HCT116 (cell line): ENCODE measurements around the gene TOX3. TPM values are rescaled to one million over a fixed set of nuclear protein-coding genes. Genes with fewer than 3 reads are reported as not detected.

Experiments used
- ATAC-seq: fragments of 200-7000 bp; cut with Tn5 transposase; 2 replicates; pipeline ENCODE4 v1.9.1; 2020; ENCODE audit warnings: mild to moderate bottlenecking, moderate library complexity
- BruUV-seq: library from RNA; stranded (reverse); fragments of 400-500 nt; replicated peaks from 2 replicates; lab custom pipeline; 2021; lab: Mats Ljungman, UMichigan
- CTCF ChIA-PET: fragments of 300-600 bp; sonication (Branson Sonifier 250); formaldehyde crosslinking; loops from one replicate; lab custom pipeline; 2021; ENCODE audit warnings: antibody characterized with exemption; lab: Charles Lee
- POLR2A ChIA-PET: fragments of 300-600, 350-600 bp; sonication (Branson Sonifier 250); formaldehyde crosslinking; loops from one replicate; lab custom pipeline; 2021; ENCODE audit warnings: antibody characterized with exemption; lab: Charles Lee
- RAD21 ChIA-PET, 2 experiments: fragments of 300-600 bp; sonication (Branson Sonifier 250); formaldehyde crosslinking; loops; one replicate each; lab custom pipeline; 2023; ENCODE audit warnings: low total read pairs in 2 of 2; ENCODE audit not compliant: uncharacterized antibody in 2 of 2, unreplicated experiment in 2 of 2, low non-redundant PET in 1 of 2; lab: Charles Lee
- DNase-seq: peaks from one replicate; pipeline ENCODE4 v3.0.0-alpha.2; 2010; ENCODE audit warnings: low read depth, low spot score
- H2AFZ ChIP-seq: fragments of 200-600 bp; shearing (Covaris generic), sonication (generic); 2 replicates; pipeline ENCODE4 v1.6.1; 2017; ENCODE audit warnings: low read depth, mixed run types, mixed read lengths, antibody characterized with exemption, low read length; ENCODE audit not compliant: poor library complexity, severe bottlenecking
- H3K27ac ChIP-seq: 2 replicates; pipeline ENCODE4 v1.5.1; 2012; ENCODE audit warnings: low read depth, low read length
- H3K27me3 ChIP-seq: fragments of 200-600 bp; sonication (generic); 2 replicates; pipeline ENCODE4 v1.6.1; 2016; ENCODE audit warnings: mixed run types, low read length, mixed read lengths; ENCODE audit not compliant: insufficient read depth
- H3K36me3 ChIP-seq, 2 experiments: fragments of 200-500 bp in 1 of 2; fragments of 200-600 bp in 1 of 2; sonication (Bioruptor generic) in 1 of 2; sonication (generic) in 1 of 2; 2 replicates each; pipeline versions ENCODE4 v1.5.1 to v1.6.1; 2014 to 2016; ENCODE audit warnings: low read length in 2 of 2, inconsistent platforms in 1 of 2, mixed read lengths in 1 of 2, mixed run types in 1 of 2; ENCODE audit not compliant: insufficient read depth in 2 of 2, control insufficient read depth in 1 of 2
- H3K4me1 ChIP-seq, 2 experiments: fragments of 200-600 bp in 1 of 2; sonication (generic) in 1 of 2; 2 replicates each; pipeline versions ENCODE4 v1.5.1 to v1.6.1; 2012 to 2017; ENCODE audit warnings: low read length in 2 of 2, inconsistent platforms in 1 of 2, mild to moderate bottlenecking in 1 of 2, mixed read lengths in 1 of 2, mixed run types in 1 of 2, moderate library complexity in 1 of 2; ENCODE audit not compliant: insufficient read depth in 2 of 2, control insufficient read depth in 1 of 2
- H3K4me2 ChIP-seq: fragments of 200-600 bp; sonication (generic); 2 replicates; pipeline ENCODE4 v1.6.1; 2017; ENCODE audit warnings: mixed run types, low read length, mixed read lengths
- H3K4me3 ChIP-seq, 2 experiments: fragments of 200-600 bp in 1 of 2; sonication (generic) in 1 of 2; replicated peaks in 1 of 2; 2 replicates each; pipeline ENCODE4 v1.5.1; 2011 to 2016; ENCODE audit warnings: low read length in 2 of 2, control low read depth in 1 of 2, low read depth in 1 of 2, mild to moderate bottlenecking in 1 of 2, mixed read lengths in 1 of 2, mixed run types in 1 of 2
- H3K79me2 ChIP-seq: fragments of 200-600 bp; sonication (generic); 2 replicates; pipeline ENCODE4 v1.6.1; 2017; ENCODE audit warnings: mild to moderate bottlenecking, mixed run types, low read length, moderate library complexity, mixed read lengths; ENCODE audit not compliant: insufficient read depth
- H3K9ac ChIP-seq: fragments of 200-600 bp; sonication (generic); 2 replicates; pipeline ENCODE4 v1.6.1; 2016; ENCODE audit warnings: low read length, mixed read lengths
- H3K9me2 ChIP-seq: fragments of 200-600 bp; sonication (generic), shearing (Covaris generic); 2 replicates; pipeline ENCODE4 v1.6.1; 2017; ENCODE audit warnings: mixed run types, mild to moderate bottlenecking, moderate library complexity; ENCODE audit not compliant: insufficient read depth
- H3K9me3 ChIP-seq, 2 experiments: fragments of 200-500 bp in 1 of 2; fragments of 200-600 bp in 1 of 2; sonication (Bioruptor generic) in 1 of 2; sonication (generic) in 1 of 2; 2 replicates each; pipeline ENCODE4 v1.6.1; 2014 to 2017; ENCODE audit warnings: low read length in 2 of 2, mixed read lengths in 2 of 2, inconsistent platforms in 1 of 2, low read depth in 1 of 2, mild to moderate bottlenecking in 1 of 2, mixed run types in 1 of 2, moderate library complexity in 1 of 2; ENCODE audit not compliant: control insufficient read depth in 1 of 2, insufficient read depth in 1 of 2
- H4K20me1 ChIP-seq: fragments of 200-600 bp; sonication (generic), shearing (Covaris generic); 2 replicates; pipeline ENCODE4 v1.6.1; 2017; ENCODE audit warnings: mixed run types, mild to moderate bottlenecking, moderate library complexity; ENCODE audit not compliant: insufficient read depth
- CBX3 ChIP-seq: IDR thresholded peaks from 2 replicates; pipeline ENCODE4 v1.6.1; 2012; ENCODE audit warnings: low read depth
- CEBPB ChIP-seq: IDR thresholded peaks from 2 replicates; pipeline ENCODE4 v1.6.1; 2012; ENCODE audit warnings: low read depth
- EZH2 ChIP-seq: fragments of 200-600 bp; sonication (generic); IDR thresholded peaks from 2 replicates; pipeline ENCODE4 v1.6.1; 2017; ENCODE audit warnings: antibody characterized with exemption, mixed run types
- EZH2phosphoT487 ChIP-seq: fragments of 200-600 bp; IDR thresholded peaks from 2 replicates; pipeline ENCODE4 v1.6.1; 2018; ENCODE audit warnings: antibody characterized with exemption, borderline replicate concordance
- POLR2AphosphoS5 ChIP-seq: IDR thresholded peaks from 2 replicates; pipeline ENCODE4 v1.6.1; 2011; ENCODE audit warnings: mild to moderate bottlenecking, low read depth, low read length, moderate library complexity
- RAD21 ChIP-seq: IDR thresholded peaks from 2 replicates; pipeline ENCODE4 v1.6.1; 2012; ENCODE audit warnings: low read depth, mild to moderate bottlenecking
- SP1 ChIP-seq: IDR thresholded peaks from 2 replicates; pipeline ENCODE4 v1.6.1; 2012; ENCODE audit warnings: low read depth
- TCF7L2 ChIP-seq: IDR thresholded peaks from 2 replicates; pipeline ENCODE4 v1.7.0; 2011; ENCODE audit warnings: borderline replicate concordance, inconsistent platforms; ENCODE audit not compliant: insufficient read depth, insufficient read length; ENCODE audit errors: extremely low read depth
- ZFX ChIP-seq: fragments of 450-650 bp; IDR thresholded peaks from 2 replicates; pipeline ENCODE4 v1.6.1; 2017
- ZNF274 ChIP-seq: fragments of 200-500 bp; sonication (Bioruptor generic); IDR thresholded peaks from 2 replicates; pipeline ENCODE4 v1.6.1; 2014; ENCODE audit warnings: mild to moderate bottlenecking, low read depth, low read length, inconsistent platforms
- intact Hi-C: fragments of 100-400 bp; cut with micrococcal nuclease; formaldehyde crosslinking; loops from 2 replicates; pipeline ENCODE4 v1.10.0; 2022
- total RNA-seq: library from RNA; stranded (reverse); gene quantifications from one replicate; pipeline ENCODE4 v1.2.1, GENCODE V29; 2021; ENCODE audit not compliant: unreplicated experiment
- TF ChIP-seq, protein P1 (sequence below), 3 experiments: fragments of 200-600 bp in 1 of 3; sonication (generic) in 1 of 3; IDR thresholded peaks in 2 of 3; conservative IDR thresholded peaks in 1 of 3; 2 replicates each; pipeline ENCODE4 v1.5.1; 2012 to 2017; ENCODE audit warnings: low read depth in 2 of 3, low read length in 2 of 3, antibody characterized with exemption in 1 of 3, borderline replicate concordance in 1 of 3, control low read depth in 1 of 3, mild to moderate bottlenecking in 1 of 3, mixed read lengths in 1 of 3, mixed run types in 1 of 3, moderate library complexity in 1 of 3; ENCODE audit not compliant: insufficient read depth in 1 of 3
- TF ChIP-seq, protein P2 (sequence below): IDR thresholded peaks from 2 replicates; pipeline ENCODE4 v1.6.1; 2012

Gene TOX3
- total RNA-seq, 1 experiment from 2014 or later = not detected

DNA sequence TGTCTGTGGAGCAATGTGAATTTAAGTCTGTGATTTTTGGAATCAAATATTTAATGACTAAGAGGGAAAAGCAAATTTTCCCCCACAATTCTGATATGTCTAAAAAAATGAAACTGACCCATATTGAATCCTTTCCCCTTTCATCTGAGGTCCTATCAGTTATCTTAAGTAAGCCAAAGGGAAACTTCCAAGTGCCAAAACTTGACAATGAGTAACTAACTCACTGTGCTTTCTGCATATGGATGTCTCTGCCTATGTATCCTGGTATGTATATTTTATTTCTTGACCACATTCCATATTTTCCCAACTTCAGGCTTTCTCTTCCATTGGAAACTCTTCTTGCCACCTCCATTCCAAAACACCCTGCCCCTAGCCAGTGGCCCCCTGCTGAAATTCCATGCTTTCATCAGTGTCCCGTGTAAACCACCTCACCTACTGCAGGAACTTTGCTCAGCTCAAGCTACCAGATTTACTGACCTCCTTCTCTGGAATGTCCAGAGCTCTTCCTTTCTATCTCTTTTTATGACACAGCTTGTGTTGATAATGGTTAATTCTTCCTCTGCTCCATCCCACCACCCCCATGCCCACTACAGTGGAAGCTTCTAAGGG lies 59.0 kb downstream of the TOX3 start:
- intact Hi-C loops = no loop called here
- RAD21 ChIA-PET = no interaction called here
- Histone ChIP-seq H2AFZ (no peak overlapping the region), H3K4me1 (no peaks in the 10 kb centered on the region), H3K79me2 (no peaks in the 10 kb centered on the region), H3K27ac (no peak overlapping the region), H3K9me2 (no peaks in the 10 kb centered on the region), H3K9ac (no peak overlapping the region), H3K27me3 (no peaks in the 10 kb centered on the region), H4K20me1 (no peaks in the 10 kb centered on the region), H3K4me3 (no peak overlapping the region), H3K36me3 (no peaks in the 10 kb centered on the region), H3K4me2 (no peak overlapping the region), H3K9me3 (peaks cover 4 to 14% of the 10 kb centered on the region in 2 experiments; a peak in 1 of 4 replicates)
- POLR2A ChIA-PET = no interaction called here
- BruUV-seq = no TSS peak
- DNase-seq (no peak), ATAC-seq (no peak)
- CTCF ChIA-PET = no interaction called here
- TF ChIP-seq SP1 = no peak
- TF ChIP-seq CEBPB = no peak
- TF ChIP-seq ZFX = no peak

DNA sequence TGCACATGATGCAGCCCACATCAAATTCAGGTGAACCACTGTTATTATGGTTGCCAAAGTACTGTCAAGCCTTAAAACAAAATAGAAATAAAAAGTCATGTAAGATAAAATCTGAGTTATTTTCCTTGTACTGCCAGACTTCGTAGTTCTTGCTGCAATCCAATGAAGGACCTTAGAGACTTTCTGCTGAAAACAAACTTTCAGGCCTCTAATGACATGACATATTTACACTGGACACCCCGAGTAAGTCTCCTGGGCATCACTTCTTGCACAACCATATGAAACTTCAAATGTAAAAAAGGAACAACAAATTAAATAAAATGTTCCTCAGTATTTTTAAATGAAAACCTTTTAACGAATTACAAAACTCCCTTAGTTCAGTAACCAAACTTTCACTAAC lies 66.7 kb downstream of the TOX3 start:
- TF ChIP-seq TCF7L2 = no peak
- TF ChIP-seq RAD21 = no peak
- TF ChIP-seq, protein P1, sequence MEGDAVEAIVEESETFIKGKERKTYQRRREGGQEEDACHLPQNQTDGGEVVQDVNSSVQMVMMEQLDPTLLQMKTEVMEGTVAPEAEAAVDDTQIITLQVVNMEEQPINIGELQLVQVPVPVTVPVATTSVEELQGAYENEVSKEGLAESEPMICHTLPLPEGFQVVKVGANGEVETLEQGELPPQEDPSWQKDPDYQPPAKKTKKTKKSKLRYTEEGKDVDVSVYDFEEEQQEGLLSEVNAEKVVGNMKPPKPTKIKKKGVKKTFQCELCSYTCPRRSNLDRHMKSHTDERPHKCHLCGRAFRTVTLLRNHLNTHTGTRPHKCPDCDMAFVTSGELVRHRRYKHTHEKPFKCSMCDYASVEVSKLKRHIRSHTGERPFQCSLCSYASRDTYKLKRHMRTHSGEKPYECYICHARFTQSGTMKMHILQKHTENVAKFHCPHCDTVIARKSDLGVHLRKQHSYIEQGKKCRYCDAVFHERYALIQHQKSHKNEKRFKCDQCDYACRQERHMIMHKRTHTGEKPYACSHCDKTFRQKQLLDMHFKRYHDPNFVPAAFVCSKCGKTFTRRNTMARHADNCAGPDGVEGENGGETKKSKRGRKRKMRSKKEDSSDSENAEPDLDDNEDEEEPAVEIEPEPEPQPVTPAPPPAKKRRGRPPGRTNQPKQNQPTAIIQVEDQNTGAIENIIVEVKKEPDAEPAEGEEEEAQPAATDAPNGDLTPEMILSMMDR (IDR thresholded peaks at IDR 0.05 in 2 of 3, conservative IDR thresholded peaks at IDR 0.05 in 1 of 3; ENCODE audit: borderline replicate concordance in 1 of 3, insufficient read depth in 1 of 3, low read depth in 2 of 3, low read length in 2 of 3) = no peak
- no peak for TF ChIP-seq EZH2
- no peak for TF ChIP-seq EZH2phosphoT487
- TF ChIP-seq, protein P2, sequence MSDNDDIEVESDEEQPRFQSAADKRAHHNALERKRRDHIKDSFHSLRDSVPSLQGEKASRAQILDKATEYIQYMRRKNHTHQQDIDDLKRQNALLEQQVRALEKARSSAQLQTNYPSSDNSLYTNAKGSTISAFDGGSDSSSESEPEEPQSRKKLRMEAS = no peak
- TF ChIP-seq ZNF274 = no peak
- no peak for TF ChIP-seq POLR2AphosphoS5
- TF ChIP-seq CEBPB = no peak
- TF ChIP-seq CBX3 = no peak
- DNase-seq (no peak), ATAC-seq (no peak)
- H3K36me3 ChIP-seq = no peaks in the 10 kb centered on the region
- H4K20me1 ChIP-seq = no peaks in the 10 kb centered on the region
- no peak overlapping the region for H3K4me2 ChIP-seq
- no peaks in the 10 kb centered on the region for H3K4me1 ChIP-seq
- no peak overlapping the region for H3K27ac ChIP-seq
- no peaks in the 10 kb centered on the region for H3K9me2 ChIP-seq
- H3K9me3 ChIP-seq = peaks cover 0 to 3% of the 10 kb centered on the region in 2 experiments; a peak in 1 of 4 replicates
- no peaks in the 10 kb centered on the region for H3K79me2 ChIP-seq
- no peaks in the 10 kb centered on the region for H3K27me3 ChIP-seq
- ChIA-PET POLR2A (no interaction called here), RAD21 (no interaction called here), CTCF (no interaction called here)
- intact Hi-C loops = no loop called here
- no TSS peak for BruUV-seq
- no peak overlapping the region for H3K4me3 ChIP-seq
- H2AFZ ChIP-seq = no peak overlapping the region
- no peak overlapping the region for H3K9ac ChIP-seq
